Trophoblast cell (in vitro differentiated cells and primary cell): ENCODE data around the gene KRTAP4-8. TPM values are rescaled to one million over a fixed set of nuclear protein-coding genes. Genes with fewer than 3 reads are reported as not detected.

Source experiments
- DNase-seq, 2 donors: peaks; one replicate each; pipeline ENCODE4 v3.0.0-alpha.2; 2016
- H2AFZ ChIP-seq: 2 replicates; pipeline ENCODE4 v1.6.1; 2013; ENCODE audit warnings: low read length, moderate library complexity, mild to moderate bottlenecking; ENCODE audit not compliant: insufficient read depth, poor library complexity
- H2AK5ac ChIP-seq: 2 replicates; pipeline ENCODE4 v1.6.1; 2013; ENCODE audit warnings: mild to moderate bottlenecking, low read length
- H2BK120ac ChIP-seq: 2 replicates; pipeline ENCODE4 v1.6.1; 2013; ENCODE audit warnings: low read length, mild to moderate bottlenecking, moderate library complexity; ENCODE audit not compliant: insufficient read depth, poor library complexity
- H2BK12ac ChIP-seq: 2 replicates; pipeline ENCODE4 v1.6.1; 2013; ENCODE audit warnings: mild to moderate bottlenecking, low read length, moderate library complexity
- H2BK5ac ChIP-seq: 2 replicates; pipeline ENCODE4 v1.6.1; 2013; ENCODE audit warnings: low read length, low read depth, moderate library complexity, mild to moderate bottlenecking; ENCODE audit not compliant: poor library complexity
- H3K14ac ChIP-seq: 2 replicates; pipeline ENCODE4 v1.6.1; 2013; ENCODE audit warnings: mild to moderate bottlenecking, low read length
- H3K18ac ChIP-seq: 2 replicates; pipeline ENCODE4 v1.6.1; 2013; ENCODE audit warnings: mild to moderate bottlenecking, low read length
- H3K23ac ChIP-seq: 2 replicates; pipeline ENCODE4 v1.6.1; 2013; ENCODE audit warnings: low read length
- H3K27ac ChIP-seq: 2 replicates; pipeline ENCODE4 v1.5.1; 2013; ENCODE audit warnings: low read depth, mild to moderate bottlenecking, inconsistent platforms, low read length, moderate library complexity
- H3K27me3 ChIP-seq: 2 replicates; pipeline ENCODE4 v1.6.1; 2013; ENCODE audit warnings: inconsistent platforms, mild to moderate bottlenecking, low read length, moderate library complexity; ENCODE audit not compliant: insufficient read depth
- H3K36me3 ChIP-seq, 2 experiments: 1 replicate in 1 of 2; 2 replicates in 1 of 2; pipeline ENCODE4 v1.6.1; 2013; ENCODE audit warnings: low read length in 2 of 2, mild to moderate bottlenecking in 2 of 2, moderate library complexity in 1 of 2; ENCODE audit not compliant: insufficient read depth in 2 of 2, control insufficient read depth in 1 of 2
- H3K4ac ChIP-seq: 2 replicates; pipeline ENCODE4 v1.6.1; 2013; ENCODE audit warnings: low read depth, mild to moderate bottlenecking, low read length, moderate library complexity
- H3K4me1 ChIP-seq, 2 experiments: 1 replicate in 1 of 2; 2 replicates in 1 of 2; pipeline ENCODE4 v1.6.1; 2013; ENCODE audit warnings: low read length in 2 of 2, mild to moderate bottlenecking in 2 of 2, moderate library complexity in 1 of 2; ENCODE audit not compliant: insufficient read depth in 2 of 2, control insufficient read depth in 1 of 2
- H3K4me2 ChIP-seq: 2 replicates; pipeline ENCODE4 v1.6.1; 2013; ENCODE audit warnings: inconsistent platforms, mild to moderate bottlenecking, low read length, moderate library complexity
- H3K4me3 ChIP-seq: 2 replicates; pipeline ENCODE4 v1.5.1; 2013; ENCODE audit warnings: mild to moderate bottlenecking, low read depth, low read length, inconsistent platforms
- H3K79me1 ChIP-seq: one replicate; pipeline ENCODE4 v1.6.1; 2013; ENCODE audit warnings: low read length
- H3K79me2 ChIP-seq: 2 replicates; pipeline ENCODE4 v1.6.1; 2013; ENCODE audit warnings: low read length, mild to moderate bottlenecking; ENCODE audit not compliant: control insufficient read depth, insufficient read depth, poor library complexity
- H3K9ac ChIP-seq: 2 replicates; pipeline ENCODE4 v1.6.1; 2013; ENCODE audit warnings: mild to moderate bottlenecking, low read length
- H3K9me3 ChIP-seq: 2 replicates; pipeline ENCODE4 v1.6.1; 2013; ENCODE audit warnings: low read depth, mild to moderate bottlenecking, control low read depth, inconsistent platforms, low read length; ENCODE audit not compliant: insufficient read depth
- H4K12ac ChIP-seq: 2 replicates; pipeline ENCODE4 v1.6.1; 2013; ENCODE audit warnings: low read depth, mild to moderate bottlenecking, low read length, moderate library complexity
- H4K8ac ChIP-seq: 2 replicates; pipeline ENCODE4 v1.6.1; 2013; ENCODE audit warnings: low read depth, mild to moderate bottlenecking, low read length, moderate library complexity
- H4K91ac ChIP-seq: one replicate; pipeline ENCODE4 v1.6.1; 2013; ENCODE audit warnings: low read depth, mild to moderate bottlenecking, low read length, moderate library complexity
- WGBS: extraction: QIAGEN DNeasy Blood & Tissue Kit; methylation state at CpG from one replicate; pipeline ENCODE4 v1.1.7; 2013; ENCODE audit warnings: missing lambda C conversion rate; ENCODE audit not compliant: insufficient read length, insufficient coverage; ENCODE audit errors: extremely low coverage; 5-methylcytosine and 5-hydroxymethylcytosine counted together
- polyA plus RNA-seq: library from polyadenylated mRNA; stranded (reverse); fragments of 200-250 nt; gene quantifications from 2 replicates; pipeline ENCODE4 v1.2.3, GENCODE V29; 2013

The KRTAP4-8 gene
- not detected in 2 replicates for polyA plus RNA-seq

- Histone ChIP-seq H2AFZ (no peak within 1 kb of the TSS), H2BK5ac (no peak within 1 kb of the TSS), H3K36me3 (no peaks in the 10 kb centered on the region), H4K12ac (no peak within 1 kb of the TSS), H2AK5ac (no peak within 1 kb of the TSS), H3K79me2 (no peaks in the 10 kb centered on the region), H3K4me3 (no peak within 1 kb of the TSS), H3K4ac (no peak within 1 kb of the TSS), H3K9me3 (peaks cover 5% of the 10 kb centered on the region), H2BK12ac (no peak within 1 kb of the TSS), H3K4me2 (no peak within 1 kb of the TSS), H4K8ac (no peak within 1 kb of the TSS), H3K4me1 (no peaks in the 10 kb centered on the region), H3K14ac (no peak within 1 kb of the TSS), H3K79me1 (no peaks in the 10 kb centered on the region), H3K27ac (no peak within 1 kb of the TSS), H3K27me3 (no peaks in the 10 kb centered on the region), H3K23ac (no peak within 1 kb of the TSS), H2BK120ac (no peak within 1 kb of the TSS), H4K91ac (no peak within 1 kb of the TSS), H3K9ac (no peak within 1 kb of the TSS), H3K18ac (no peak within 1 kb of the TSS)
- no peak for DNase-seq
- WGBS, result no CpG with 5 or more reads among the region's 4 CpGs
Observed at GRCh38 chr17:41098042-41098441, at the start of gene KRTAP4-8. KRTAP4-8 (minus strand) TSS chr17:41098142; CDS start chr17:41098084, 58 bp downstream.

GRCh38 chr17:41145261-41145660, 47.3 kb upstream of the KRTAP4-8 start:
- no peaks in the 10 kb centered on the region for H3K79me2 ChIP-seq
- no peaks in the 10 kb centered on the region for H3K4me1 ChIP-seq
- peaks cover under 1% of the 10 kb centered on the region for H3K9me3 ChIP-seq
- H3K4ac ChIP-seq, result no peak overlapping the region
- no peak overlapping the region for H2BK5ac ChIP-seq
- H3K14ac ChIP-seq, result no peak overlapping the region
- no peak overlapping the region for H3K4me3 ChIP-seq
- no peak overlapping the region for H2AK5ac ChIP-seq
- H3K23ac ChIP-seq, result no peak overlapping the region
- H3K36me3 ChIP-seq, result no peaks in the 10 kb centered on the region
- H3K27me3 ChIP-seq, result no peaks in the 10 kb centered on the region
- no CpG with 5 or more reads among the region's 2 CpGs for WGBS
- H2AFZ ChIP-seq, result no peak overlapping the region
- H2BK120ac ChIP-seq, result no peak overlapping the region
- H4K8ac ChIP-seq, result no peak overlapping the region
- no peak overlapping the region for H3K27ac ChIP-seq
- no peak overlapping the region for H4K91ac ChIP-seq
- DNase-seq, result no peak
- no peak overlapping the region for H4K12ac ChIP-seq
- H3K79me1 ChIP-seq, result no peaks in the 10 kb centered on the region
- H3K18ac ChIP-seq, result no peak overlapping the region
- no peak overlapping the region for H3K4me2 ChIP-seq
- H2BK12ac ChIP-seq, result no peak overlapping the region
- no peak overlapping the region for H3K9ac ChIP-seq

- no CpG with 5 or more reads among the region's 1 CpG for WGBS
- Histone ChIP-seq H3K79me2 (no peaks in the 10 kb centered on the region), H4K91ac (no peak overlapping the region), H3K9me3 (peaks cover 5% of the 10 kb centered on the region), H3K23ac (no peak overlapping the region), H3K27me3 (no peaks in the 10 kb centered on the region), H4K8ac (no peak overlapping the region), H3K27ac (no peak overlapping the region), H3K9ac (no peak overlapping the region), H2AFZ (no peak overlapping the region), H3K4me2 (no peak overlapping the region), H3K14ac (no peak overlapping the region), H2BK12ac (no peak overlapping the region), H4K12ac (no peak overlapping the region), H3K18ac (no peak overlapping the region), H3K79me1 (no peaks in the 10 kb centered on the region), H3K4ac (no peak overlapping the region), H2AK5ac (no peak overlapping the region), H3K36me3 (no peaks in the 10 kb centered on the region), H3K4me1 (no peaks in the 10 kb centered on the region), H2BK5ac (no peak overlapping the region), H3K4me3 (no peak overlapping the region), H2BK120ac (no peak overlapping the region)
- no peak for DNase-seq
Observed at GRCh38 chr17:41144846-41145245, 46.9 kb upstream of the KRTAP4-8 start.

GRCh38 chr17:41141361-41141760, 43.4 kb upstream of the KRTAP4-8 start:
- H3K18ac ChIP-seq, result no peak overlapping the region
- no peak overlapping the region for H2BK120ac ChIP-seq
- H2BK12ac ChIP-seq, result no peak overlapping the region
- H3K4me3 ChIP-seq, result no peak overlapping the region
- no peak overlapping the region for H4K91ac ChIP-seq
- no peaks in the 10 kb centered on the region for H3K36me3 ChIP-seq
- H3K4me1 ChIP-seq, result no peaks in the 10 kb centered on the region
- peak in 1 of 2 donors; percentile 34 for DNase-seq
- H4K8ac ChIP-seq, result no peak overlapping the region
- H3K9me3 ChIP-seq, result peaks cover 7% of the 10 kb centered on the region
- no peak overlapping the region for H3K4me2 ChIP-seq
- H3K4ac ChIP-seq, result no peak overlapping the region
- no peak overlapping the region for H4K12ac ChIP-seq
- H3K23ac ChIP-seq, result no peak overlapping the region
- H3K27ac ChIP-seq, result no peak overlapping the region
- no peak overlapping the region for H2AFZ ChIP-seq
- no peaks in the 10 kb centered on the region for H3K27me3 ChIP-seq
- H3K79me1 ChIP-seq, result no peaks in the 10 kb centered on the region
- no peak overlapping the region for H3K14ac ChIP-seq
- H2AK5ac ChIP-seq, result no peak overlapping the region
- no peaks in the 10 kb centered on the region for H3K79me2 ChIP-seq
- no peak overlapping the region for H3K9ac ChIP-seq
- no peak overlapping the region for H2BK5ac ChIP-seq
